ENCODE measurements around the gene GPR4.

Gene GPR4

GRCh38 chr19:45601524-45602374, at the start of gene GPR4:
TSS of gene GPR4 (minus strand) at chr19:45602212. CDS start at chr19:45591866, 10,346 bp downstream.
- peaks cover 27% of the 10 kb centered on the region for H3K4me1 Mint-ChIP-seq
- H3K27ac Mint-ChIP-seq, result peak within 1 kb of the TSS; percentile 72
- CTCF ChIA-PET, result no interaction called here
- no peak within 1 kb of the TSS for H3K4me3 Mint-ChIP-seq
- no peaks in the 10 kb centered on the region for H3K9me3 Mint-ChIP-seq
- no peak for DNase-seq
- peaks cover 4% of the 10 kb centered on the region for H3K36me3 Mint-ChIP-seq
- H3K27me3 Mint-ChIP-seq, result peaks cover 77% of the 10 kb centered on the region

GRCh38 chr19:45650722-45651121, 48.7 kb upstream of the GPR4 start:
- no peaks in the 10 kb centered on the region for H3K9me3 Mint-ChIP-seq
- CTCF ChIA-PET, result interaction anchor here (1.1 kb wide), 1 partner anchor 8 kb away, joined by 3 read pairs; no protein-coding TSS in a partner anchor
- H3K4me1 Mint-ChIP-seq, result peaks cover 9% of the 10 kb centered on the region
- DNase-seq, result no peak
- no peak overlapping the region for H3K27ac Mint-ChIP-seq
- H3K27me3 Mint-ChIP-seq, result peaks cover 16% of the 10 kb centered on the region
- no peaks in the 10 kb centered on the region for H3K36me3 Mint-ChIP-seq
- H3K4me3 Mint-ChIP-seq, result no peak overlapping the region

GRCh38 chr19:45646345-45646698, 44.3 kb upstream of the GPR4 start:
- H3K4me3 Mint-ChIP-seq, result peak overlapping the region; percentile 81
- no peak for DNase-seq
- H3K4me1 Mint-ChIP-seq, result peaks cover 42% of the 10 kb centered on the region
- H3K27me3 Mint-ChIP-seq, result peaks cover 39% of the 10 kb centered on the region
- peaks cover under 1% of the 10 kb centered on the region for H3K36me3 Mint-ChIP-seq
- H3K27ac Mint-ChIP-seq, result peak overlapping the region; percentile 86
- no peaks in the 10 kb centered on the region for H3K9me3 Mint-ChIP-seq
- CTCF ChIA-PET, result interaction anchor here (1.0 to 1.6 kb wide), 5 partner anchors 35 to 170 kb away, joined by 3 to 9 read pairs (median 4); no protein-coding TSS in a partner anchor

GRCh38 chr19:45645631-45646344, 43.8 kb upstream of the GPR4 start:
- peaks cover 47% of the 10 kb centered on the region for H3K4me1 Mint-ChIP-seq
- H3K27ac Mint-ChIP-seq, result peak overlapping the region; percentile 86
- peaks cover under 1% of the 10 kb centered on the region for H3K9me3 Mint-ChIP-seq
- peaks cover 6% of the 10 kb centered on the region for H3K36me3 Mint-ChIP-seq
- peak; percentile 88 for DNase-seq
- CTCF ChIA-PET, result interaction anchor here (0.8 to 1.6 kb wide), 7 partner anchors 35 to 171 kb away, joined by 3 to 9 read pairs (median 4); partner anchors contain the start of gene QPCTL
- peak overlapping the region; percentile 81 for H3K4me3 Mint-ChIP-seq
- H3K27me3 Mint-ChIP-seq, result peaks cover 37% of the 10 kb centered on the region

GRCh38 chr19:45645068-45645630, 43.1 kb upstream of the GPR4 start:
- CTCF ChIA-PET, result interaction anchor here (0.8 to 1.6 kb wide), 6 partner anchors 36 to 172 kb away, joined by 3 to 9 read pairs (median 4); partner anchors contain the start of gene QPCTL
- peak overlapping the region; percentile 86 for H3K27ac Mint-ChIP-seq
- H3K27me3 Mint-ChIP-seq, result peaks cover 30% of the 10 kb centered on the region
- peaks cover 2% of the 10 kb centered on the region for H3K9me3 Mint-ChIP-seq
- H3K36me3 Mint-ChIP-seq, result peaks cover 8% of the 10 kb centered on the region
- peak overlapping the region; percentile 81 for H3K4me3 Mint-ChIP-seq
- peaks cover 51% of the 10 kb centered on the region for H3K4me1 Mint-ChIP-seq
- DNase-seq, result no peak

GRCh38 chr19:45643927-45644771, 42.1 kb upstream of the GPR4 start:
- DNase-seq, result no peak
- H3K4me1 Mint-ChIP-seq, result peaks cover 59% of the 10 kb centered on the region
- peaks cover 29% of the 10 kb centered on the region for H3K27me3 Mint-ChIP-seq
- CTCF ChIA-PET, result interaction anchor here (1.0 to 3.3 kb wide), 8 partner anchors 38 to 205 kb away, joined by 3 to 52 read pairs (median 4); partner anchors contain the start of gene OPA3
- H3K27ac Mint-ChIP-seq, result no peak overlapping the region
- peaks cover 2% of the 10 kb centered on the region for H3K9me3 Mint-ChIP-seq
- peaks cover 8% of the 10 kb centered on the region for H3K36me3 Mint-ChIP-seq
- peak overlapping the region; percentile 21 for H3K4me3 Mint-ChIP-seq

GRCh38 chr19:45643024-45643926, 41.3 kb upstream of the GPR4 start:
- CTCF ChIA-PET, result interaction anchor here (0.7 to 3.3 kb wide), 23 partner anchors 7 to 204 kb away, joined by 3 to 52 read pairs (median 4); partner anchors contain the start of genes GIPR, OPA3 and PPM1N
- H3K36me3 Mint-ChIP-seq, result peaks cover 11% of the 10 kb centered on the region
- peaks cover 65% of the 10 kb centered on the region for H3K4me1 Mint-ChIP-seq
- H3K9me3 Mint-ChIP-seq, result peaks cover 2% of the 10 kb centered on the region
- peak overlapping the region; percentile 97 for H3K27ac Mint-ChIP-seq
- H3K27me3 Mint-ChIP-seq, result peaks cover 29% of the 10 kb centered on the region
- peak overlapping the region; percentile 54 for H3K4me3 Mint-ChIP-seq
- peak; percentile 92 for DNase-seq

- Mint-ChIP-seq H3K27me3 (peaks cover 29% of the 10 kb centered on the region), H3K4me3 (peak overlapping the region; percentile 71), H3K27ac (peak overlapping the region; percentile 97), H3K36me3 (peaks cover 13% of the 10 kb centered on the region), H3K9me3 (peaks cover 2% of the 10 kb centered on the region), H3K4me1 (peaks cover 68% of the 10 kb centered on the region)
- peak; percentile 87 for DNase-seq
- CTCF ChIA-PET, result interaction anchor here (0.6 to 3.3 kb wide), 31 partner anchors 9 to 202 kb away, joined by 3 to 52 read pairs (median 5); partner anchors contain the start of genes GIPR, OPA3 and QPCTL
These were observed 39.5 kb upstream of the GPR4 start for GRCh38 chr19:45641274-45642105.

- Mint-ChIP-seq H3K4me1 (peaks cover 65% of the 10 kb centered on the region), H3K9me3 (peaks cover 2% of the 10 kb centered on the region), H3K4me3 (peak overlapping the region; percentile 71), H3K36me3 (peaks cover 16% of the 10 kb centered on the region), H3K27ac (peak overlapping the region; percentile 97), H3K27me3 (peaks cover 24% of the 10 kb centered on the region)
- peak; percentile 59 for DNase-seq
- CTCF ChIA-PET, result interaction anchor here (0.9 to 3.3 kb wide), 12 partner anchors 10 to 201 kb away, joined by 3 to 52 read pairs (median 9); no protein-coding TSS in a partner anchor
These were observed 38.8 kb upstream of the GPR4 start for GRCh38 chr19:45640849-45641273.

GRCh38 chr19:45638930-45639729, 37.1 kb upstream of the GPR4 start, which contains the start of gene EML2:
TSS of gene EML2 (minus strand) at chr19:45639397. CDS start at chr19:45639376, 21 bp downstream.
- peaks cover 2% of the 10 kb centered on the region for H3K9me3 Mint-ChIP-seq
- H3K36me3 Mint-ChIP-seq, result peaks cover 16% of the 10 kb centered on the region
- H3K4me1 Mint-ChIP-seq, result peaks cover 56% of the 10 kb centered on the region

More at GRCh38 chr19:45638930-45639729, 37.1 kb upstream of the GPR4 start, which contains the start of gene EML2:
- H3K27ac Mint-ChIP-seq, result peak within 1 kb of the TSS; percentile 93
- CTCF ChIA-PET, result interaction anchor here (1.0 to 2.2 kb wide), 5 partner anchors 12 to 192 kb away, joined by 3 to 8 read pairs (median 4); no protein-coding TSS in a partner anchor
- H3K4me3 Mint-ChIP-seq, result peak within 1 kb of the TSS; percentile 96
- peaks cover 9% of the 10 kb centered on the region for H3K27me3 Mint-ChIP-seq
- peak; percentile 78 for DNase-seq

Measured in activated naive CD4-positive, alpha-beta T cell treated with anti-CD3 and anti-CD28 coated beads, Interleukin-2, amount 10 ng/mL, durations not matched to agents 7 days and 5 days (primary cell).